ENCODE results near the gene SPHK2.
"Not testable (repeated sequence)": the region's sequence is repeated elsewhere in the genome, so short reads cannot be mapped to it uniquely, and the experiment has no call there.

Gene SPHK2

GRCh38 chr19:48618916-48619691 is at the start of gene SPHK2, which contains the start of gene RPL18:
Gene SPHK2, plus strand, starts transcription at chr19:48619506. Its CDS starts 1,009 bp downstream, at chr19:48620515.
Gene RPL18, minus strand, starts transcription at chr19:48619178. Its CDS starts 35 bp downstream, at chr19:48619143.
- peak; percentile 100 for DNase-seq

- DNase-seq, result peak; percentile 47
Measured at GRCh38 chr19:48569814-48570213, 49.5 kb upstream of the SPHK2 start.

GRCh38 chr19:48571378-48572162 is 47.7 kb upstream of the SPHK2 start:
- no peak for DNase-seq

- DNase-seq, result no peak
Measured at GRCh38 chr19:48573163-48573505, 46.2 kb upstream of the SPHK2 start.

- no peak for DNase-seq
Measured at GRCh38 chr19:48575931-48576622, 43.2 kb upstream of the SPHK2 start.

GRCh38 chr19:48577908-48578307 is 41.4 kb upstream of the SPHK2 start:
- DNase-seq, result not testable (repeated sequence)

- peak; percentile 17 for DNase-seq
Measured at GRCh38 chr19:48578891-48579290, 40.4 kb upstream of the SPHK2 start.

GRCh38 chr19:48582168-48582567 is 37.1 kb upstream of the SPHK2 start:
- no peak for DNase-seq

- DNase-seq, result no peak
Measured at GRCh38 chr19:48587387-48587786, 31.9 kb upstream of the SPHK2 start.

GRCh38 chr19:48588670-48589401 is 30.5 kb upstream of the SPHK2 start:
- DNase-seq, result peak; percentile 59

GRCh38 chr19:48591021-48591420 is 28.3 kb upstream of the SPHK2 start:
- DNase-seq, result peak; percentile 28

GRCh38 chr19:48595171-48595570 is 24.1 kb upstream of the SPHK2 start:
- no peak for DNase-seq

GRCh38 chr19:48595833-48596232 is 23.5 kb upstream of the SPHK2 start:
- no peak for DNase-seq

GRCh38 chr19:48596237-48596636 is 23.1 kb upstream of the SPHK2 start:
- DNase-seq, result no peak

- DNase-seq, result no peak
Measured at GRCh38 chr19:48596679-48597465, 22.4 kb upstream of the SPHK2 start.

- no peak for DNase-seq
Measured at GRCh38 chr19:48598996-48599700, 20.2 kb upstream of the SPHK2 start.

GRCh38 chr19:48600679-48601417 is 18.5 kb upstream of the SPHK2 start:
- DNase-seq, result no peak

GRCh38 chr19:48603001-48603400 is 16.3 kb upstream of the SPHK2 start:
- DNase-seq, result no peak

GRCh38 chr19:48603449-48603848 is 15.9 kb upstream of the SPHK2 start:
- no peak for DNase-seq

GRCh38 chr19:48603850-48604249 is 15.5 kb upstream of the SPHK2 start:
- DNase-seq, result no peak
